Prostate gland (tissue), 2 donors: Measurements from ENCODE around the gene HACD2. TPM values are rescaled to one million over a fixed set of nuclear protein-coding genes. Genes with fewer than 3 reads are reported as not detected.

Experiments
- DNase-seq: peaks from one replicate; pipeline ENCODE4 v3.0.0-alpha.2; 2019; ENCODE audit warnings: low spot score
- H3K27ac ChIP-seq, 2 donors: fragments of 200-600 bp; sonication (generic); 2 replicates each; pipeline ENCODE4 v1.5.1; 2017 to 2019
- H3K27me3 ChIP-seq: fragments of 200-600 bp; sonication (generic); replicated peaks from 2 replicates; pipeline ENCODE4 v1.5.1; 2019; ENCODE audit not compliant: insufficient read depth
- H3K36me3 ChIP-seq, 2 donors: fragments of 200-600 bp; sonication (generic); 1 replicate in 1 of 2; 2 replicates in 1 of 2; pipeline versions ENCODE4 v1.5.1 to v1.8.1; 2017 to 2019
- H3K4me1 ChIP-seq: fragments of 200-600 bp; sonication (generic); replicated peaks from 2 replicates; pipeline ENCODE4 v1.5.1; 2019
- H3K4me3 ChIP-seq, 2 donors: fragments of 200-600 bp; sonication (generic); 2 replicates each; pipeline ENCODE4 v1.5.1; 2017 to 2019
- H3K9me3 ChIP-seq: fragments of 200-600 bp; sonication (generic); 2 replicates; pipeline ENCODE4 v1.5.1; 2017
- POLR2A ChIP-seq: fragments of 450-650 bp; IDR thresholded peaks from one replicate; pipeline ENCODE4 v1.6.1; 2016; ENCODE audit warnings: antibody characterized with exemption, mild to moderate bottlenecking
- POLR2AphosphoS5 ChIP-seq: sonication (generic); formaldehyde crosslinking; IDR thresholded peaks from one replicate; pipeline ENCODE4 v1.6.1; 2017; ENCODE audit warnings: antibody characterized with exemption
- WGBS: methylation state at CpG from one replicate; pipeline ENCODE4 v1.1.5; 2018; 5-methylcytosine and 5-hydroxymethylcytosine counted together
- intact Hi-C: fragments of 100-400 bp; cut with DNase I; formaldehyde crosslinking; loops from one replicate; pipeline ENCODE4 v1.14.2; 2022
- total RNA-seq, 2 donors: library from RNA; depleted of rRNA; stranded (reverse); fragments of >200 nt; gene quantifications; one replicate each; pipeline ENCODE4 v1.1.0, GENCODE V29; 2016
- TF ChIP-seq, protein P1 (sequence below), 4 experiments: fragments of 200-600 bp in 2 of 4; fragments of 450-650 bp in 2 of 4; sonication (generic) in 2 of 4; IDR thresholded peaks; 1 replicate in 3 of 4; 2 replicates in 1 of 4; pipeline ENCODE4 v1.5.1; 2016 to 2019; ENCODE audit warnings: antibody characterized with exemption in 4 of 4, mild to moderate bottlenecking in 2 of 4, moderate library complexity in 2 of 4

Gene HACD2
- total RNA-seq, 2 donors from 2014 or later: 36.5 to 65.6 TPM

DNA sequence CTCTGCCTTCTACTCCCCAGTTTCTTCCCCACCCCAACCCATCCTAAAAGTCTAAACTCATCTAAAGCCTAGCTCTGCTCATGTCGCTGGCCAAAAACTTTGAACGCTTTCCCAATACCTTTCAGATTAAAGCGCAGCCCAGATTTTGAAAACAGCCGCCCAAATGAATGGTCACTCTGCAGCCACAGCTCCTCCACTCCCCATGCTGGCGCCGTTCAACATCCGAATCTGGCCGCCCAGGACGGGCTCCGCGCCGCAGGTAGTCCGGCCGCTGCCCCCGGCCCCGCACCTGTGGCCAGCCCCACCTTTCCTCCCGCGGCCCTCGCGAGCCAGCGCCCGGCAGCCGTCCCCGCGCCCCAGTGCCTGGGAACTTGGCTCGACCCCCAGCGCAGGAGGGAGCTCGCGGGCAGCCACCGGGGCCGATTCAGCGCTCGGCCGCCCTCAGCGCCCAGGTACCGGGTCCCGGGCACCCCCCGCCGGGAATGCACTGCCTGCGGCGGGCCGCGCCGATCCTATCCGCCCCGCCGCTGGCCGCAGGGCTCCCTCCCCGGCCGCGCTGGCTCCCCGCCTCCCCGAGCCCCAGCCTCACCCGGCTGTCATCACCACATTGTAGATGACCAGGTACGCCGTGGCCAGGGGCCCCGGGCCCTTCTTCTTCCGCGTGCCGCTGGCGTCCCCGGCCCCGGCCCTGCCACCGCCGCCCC is 417 bp downstream of the HACD2 start:
- H3K4me1 ChIP-seq: no peaks in the 10 kb centered on the region
- intact Hi-C loops: no loop called here
- peak overlapping the region; percentile 90 to 95 for H3K4me3 ChIP-seq
- no peaks in the 10 kb centered on the region for H3K36me3 ChIP-seq
- no peaks in the 10 kb centered on the region for H3K27me3 ChIP-seq
- peak; percentile 66 for DNase-seq
- no peaks in the 10 kb centered on the region for H3K9me3 ChIP-seq
- H3K27ac ChIP-seq: peak overlapping the region; percentile 95 to 97
- WGBS: 1% methylated on average over 38 of the region's 65 CpGs
- TF ChIP-seq POLR2AphosphoS5: no peak
- no peak for TF ChIP-seq POLR2A
- TF ChIP-seq, protein P1, sequence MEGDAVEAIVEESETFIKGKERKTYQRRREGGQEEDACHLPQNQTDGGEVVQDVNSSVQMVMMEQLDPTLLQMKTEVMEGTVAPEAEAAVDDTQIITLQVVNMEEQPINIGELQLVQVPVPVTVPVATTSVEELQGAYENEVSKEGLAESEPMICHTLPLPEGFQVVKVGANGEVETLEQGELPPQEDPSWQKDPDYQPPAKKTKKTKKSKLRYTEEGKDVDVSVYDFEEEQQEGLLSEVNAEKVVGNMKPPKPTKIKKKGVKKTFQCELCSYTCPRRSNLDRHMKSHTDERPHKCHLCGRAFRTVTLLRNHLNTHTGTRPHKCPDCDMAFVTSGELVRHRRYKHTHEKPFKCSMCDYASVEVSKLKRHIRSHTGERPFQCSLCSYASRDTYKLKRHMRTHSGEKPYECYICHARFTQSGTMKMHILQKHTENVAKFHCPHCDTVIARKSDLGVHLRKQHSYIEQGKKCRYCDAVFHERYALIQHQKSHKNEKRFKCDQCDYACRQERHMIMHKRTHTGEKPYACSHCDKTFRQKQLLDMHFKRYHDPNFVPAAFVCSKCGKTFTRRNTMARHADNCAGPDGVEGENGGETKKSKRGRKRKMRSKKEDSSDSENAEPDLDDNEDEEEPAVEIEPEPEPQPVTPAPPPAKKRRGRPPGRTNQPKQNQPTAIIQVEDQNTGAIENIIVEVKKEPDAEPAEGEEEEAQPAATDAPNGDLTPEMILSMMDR (IDR thresholded peaks at IDR 0.05): peak in 3 of 4 experiments; percentile 12 to 41 (median 17)

DNA sequence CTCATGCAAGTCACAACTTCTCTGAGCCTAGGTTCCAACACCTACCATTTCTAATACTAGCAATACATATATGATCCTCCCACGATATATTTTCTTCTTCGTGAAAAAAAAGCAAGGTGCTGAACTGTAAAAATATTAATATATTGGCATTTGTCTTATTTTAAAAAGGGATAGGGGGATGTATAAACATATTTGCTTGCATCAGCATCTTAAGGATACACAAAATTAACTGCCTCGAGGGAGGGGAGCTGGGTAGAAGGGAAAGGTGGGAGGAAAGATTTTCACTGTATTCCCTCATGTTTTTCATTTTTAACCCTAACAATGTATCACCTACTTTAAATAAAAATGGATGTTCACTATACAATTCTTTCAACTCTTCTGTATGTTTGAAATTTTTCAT is 1.3 kb downstream of the HACD2 start:
- no peaks in the 10 kb centered on the region for H3K27me3 ChIP-seq
- H3K4me1 ChIP-seq: no peaks in the 10 kb centered on the region
- H3K36me3 ChIP-seq: no peaks in the 10 kb centered on the region
- H3K9me3 ChIP-seq: no peaks in the 10 kb centered on the region
- H3K27ac ChIP-seq: no peak overlapping the region
- 68% methylated on average over 3 of the region's 3 CpGs for WGBS
- no peak for TF ChIP-seq POLR2A
- TF ChIP-seq POLR2AphosphoS5: no peak
- TF ChIP-seq, protein P1 (IDR thresholded peaks at IDR 0.05): no peak
- H3K4me3 ChIP-seq: peak overlapping the region in 1 of 2 donors; percentile 95
- intact Hi-C loops: no loop called here
- DNase-seq: no peak

DNA sequence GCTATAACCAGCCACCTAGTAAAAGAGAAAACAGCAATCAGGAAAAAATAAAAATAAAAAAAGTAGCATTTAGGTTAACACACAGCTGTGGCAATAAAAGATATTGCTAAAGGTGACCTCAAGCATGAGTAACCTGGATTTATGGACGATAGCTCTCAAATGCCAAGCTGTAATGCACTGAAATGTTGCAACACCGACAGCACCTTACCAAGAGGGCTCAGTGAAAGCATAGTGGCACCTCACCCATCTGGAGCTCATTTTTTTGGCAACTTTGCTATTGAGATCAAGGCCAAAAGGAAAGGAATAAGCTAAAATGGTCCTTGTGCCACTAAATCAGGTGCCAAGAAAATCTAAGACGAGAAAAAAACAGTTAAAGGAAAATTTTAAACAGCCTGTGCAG is 2.5 kb downstream of the HACD2 start:
- TF ChIP-seq, protein P1 (IDR thresholded peaks at IDR 0.05): no peak
- peak; percentile 39 for TF ChIP-seq POLR2AphosphoS5
- no peak for TF ChIP-seq POLR2A
- H3K9me3 ChIP-seq: no peaks in the 10 kb centered on the region
- H3K27ac ChIP-seq: no peak overlapping the region
- intact Hi-C loops: no loop called here
- DNase-seq: peak; percentile 13
- no peak overlapping the region for H3K4me3 ChIP-seq
- no peaks in the 10 kb centered on the region for H3K36me3 ChIP-seq
- no peaks in the 10 kb centered on the region for H3K27me3 ChIP-seq
- 58% methylated on average over 3 of the region's 3 CpGs for WGBS
- H3K4me1 ChIP-seq: no peaks in the 10 kb centered on the region

DNA sequence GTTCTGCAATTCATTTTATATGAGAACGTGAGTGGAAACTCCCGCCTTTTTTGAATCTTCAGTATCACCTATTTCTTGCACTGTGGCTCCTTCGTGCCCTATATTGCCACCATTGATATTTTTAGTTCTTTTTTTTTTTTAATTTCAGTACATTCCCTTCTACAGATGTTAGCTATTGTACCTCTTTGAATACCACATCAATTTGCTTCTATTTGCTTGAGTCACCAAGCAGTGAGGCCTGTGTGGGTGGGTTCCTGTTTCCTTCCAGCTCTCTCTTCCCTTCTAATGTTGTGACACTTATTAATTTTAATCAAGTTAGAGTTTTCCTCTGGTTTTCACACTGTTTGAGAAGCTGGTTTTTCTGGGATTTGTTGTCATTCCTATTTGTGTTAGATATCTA is 8.7 kb downstream of the HACD2 start:
- Histone ChIP-seq H3K36me3 (no peaks in the 10 kb centered on the region), H3K9me3 (no peaks in the 10 kb centered on the region), H3K27me3 (no peaks in the 10 kb centered on the region), H3K27ac (no peak overlapping the region), H3K4me1 (no peaks in the 10 kb centered on the region), H3K4me3 (no peak overlapping the region)
- 94% methylated on average over 3 of the region's 3 CpGs for WGBS
- intact Hi-C loops: no loop called here
- no peak for DNase-seq
- TF ChIP-seq, protein P1 (IDR thresholded peaks at IDR 0.05): no peak
- TF ChIP-seq POLR2AphosphoS5: no peak
- TF ChIP-seq POLR2A: no peak

DNA sequence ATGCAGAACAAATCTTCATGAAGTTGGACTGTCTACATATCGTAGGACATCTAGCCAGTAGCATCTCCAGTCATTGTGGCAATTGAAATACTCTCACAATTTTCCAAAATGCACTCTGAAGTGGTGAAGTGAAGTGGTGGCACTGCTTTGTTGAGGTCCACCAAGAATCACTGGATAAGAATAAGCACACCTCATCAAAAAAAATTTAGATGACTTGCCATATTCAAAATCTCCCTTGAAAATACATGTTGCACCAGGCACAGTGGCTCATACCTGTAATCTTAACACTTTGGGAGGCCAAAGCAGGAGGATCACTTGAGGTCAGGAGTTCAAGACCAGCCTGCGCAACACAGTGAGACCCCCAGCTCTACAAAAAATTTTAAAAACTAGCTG is 12.9 kb downstream of the HACD2 start:
- Histone ChIP-seq H3K4me1 (no peaks in the 10 kb centered on the region), H3K27me3 (no peaks in the 10 kb centered on the region), H3K4me3 (no peak overlapping the region), H3K36me3 (no peaks in the 10 kb centered on the region), H3K27ac (no peak overlapping the region), H3K9me3 (no peaks in the 10 kb centered on the region)
- no peak for DNase-seq
- 100% methylated on average over 2 of the region's 2 CpGs for WGBS
- TF ChIP-seq POLR2A: no peak
- TF ChIP-seq, protein P1 (IDR thresholded peaks at IDR 0.05): no peak
- TF ChIP-seq POLR2AphosphoS5: no peak
- intact Hi-C loops: no loop called here
